Measurements from ENCODE around the gene RTL3. TPM values are rescaled to one million over a fixed set of nuclear protein-coding genes. Genes with fewer than 3 reads are reported as not detected.

RTL3 gene
- total RNA-seq, 2 experiments from 2014 or later, result not detected

Other genes with a start within 250 kb of the RTL3 start
- not detected for gene LPAR4, start 88.4 kb upstream of the RTL3 start, total RNA-seq

Measured in activated CD4-positive, alpha-beta T cell treated with anti-CD3 and anti-CD28 coated beads, Interleukin-2, amount 10 ng/mL, durations not matched to agents 7 days and 5 days (primary cell).